IgD-negative memory B cell (primary cell): Measurements from ENCODE around the gene RPS19BP1. TPM values are rescaled to one million over a fixed set of nuclear protein-coding genes. Genes with fewer than 3 reads are reported as not detected.

Experiments
- H3K27ac Mint-ChIP-seq, 3 donors: one replicate each; pipeline ENCODE4 v1.8.0; 2020 to 2022; ENCODE audit warnings: mild to moderate bottlenecking in 3 of 3, mixed read lengths in 3 of 3, moderate library complexity in 1 of 3
- H3K27me3 Mint-ChIP-seq: one replicate; pipeline ENCODE4 v1.8.0; 2021; ENCODE audit warnings: mixed read lengths
- H3K36me3 Mint-ChIP-seq: one replicate; pipeline ENCODE4 v1.8.0; 2020; ENCODE audit warnings: mild to moderate bottlenecking, mixed read lengths
- H3K4me1 Mint-ChIP-seq, 3 donors: one replicate each; pipeline ENCODE4 v1.8.0; 2020 to 2022; ENCODE audit warnings: mixed read lengths in 3 of 3, mild to moderate bottlenecking in 1 of 3
- H3K4me3 Mint-ChIP-seq, 4 donors: one replicate each; pipeline ENCODE4 v1.8.0; 2020 to 2022; ENCODE audit warnings: mild to moderate bottlenecking in 4 of 4, mixed read lengths in 4 of 4, moderate library complexity in 3 of 4
- H3K9me3 Mint-ChIP-seq, 3 donors: one replicate each; pipeline ENCODE4 v1.8.0; 2020 to 2021; ENCODE audit warnings: mixed read lengths in 3 of 3, mild to moderate bottlenecking in 1 of 3
- polyA plus RNA-seq: library from polyadenylated mRNA; unstranded; fragments of 300-500 nt; fragmentation: Illumina TruSeq; gene quantifications from one replicate; pipeline ENCODE4 v1.2.3, GENCODE V29; 2021

RPS19BP1 gene
- polyA plus RNA-seq, 1 donor from 2014 or later = 156 TPM

DNA sequence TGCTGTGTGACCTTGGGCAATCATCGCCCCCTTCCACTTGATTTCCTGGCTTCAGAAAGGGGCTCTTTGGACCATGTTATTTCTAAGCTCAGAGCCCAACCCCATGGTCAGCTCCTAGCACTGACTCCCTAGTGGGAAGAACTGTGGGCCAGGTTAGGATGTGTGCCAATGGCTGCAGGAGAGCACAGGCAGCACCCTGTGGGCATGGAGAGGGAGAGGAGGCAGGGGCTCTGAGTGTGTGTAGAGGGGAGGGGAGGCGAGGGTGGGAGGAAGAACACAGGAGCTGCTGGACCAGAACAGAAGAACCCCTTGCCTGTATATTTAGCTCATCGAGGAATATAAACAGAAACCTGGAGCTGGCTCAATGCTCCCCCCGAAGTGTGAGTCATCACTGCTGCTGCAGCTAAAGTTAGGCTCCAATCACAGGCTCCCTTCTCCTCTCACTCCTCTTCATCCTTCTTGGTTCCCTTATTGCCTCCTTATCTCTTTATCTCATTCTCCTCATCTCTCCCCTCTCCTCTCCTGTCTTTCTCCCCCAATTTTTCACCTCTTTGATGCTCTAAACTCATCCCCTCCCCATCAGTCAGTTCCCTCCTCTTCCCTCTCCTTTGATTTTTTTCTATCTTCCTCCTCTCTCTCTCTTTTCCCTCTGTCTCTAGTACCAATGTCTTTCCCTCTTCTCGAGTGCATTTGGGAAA lies 14.5 kb upstream of the RPS19BP1 start:
- H3K4me1 Mint-ChIP-seq = peaks cover 4 to 10% (median 4%) of the 10 kb centered on the region in 3 donors
- peaks cover 0 to 6% (median 2%) of the 10 kb centered on the region in 3 donors for H3K9me3 Mint-ChIP-seq
- no peaks in the 10 kb centered on the region for H3K36me3 Mint-ChIP-seq
- H3K27ac Mint-ChIP-seq = peak overlapping the region in 1 of 3 donors; percentile 44
- no peak overlapping the region for H3K4me3 Mint-ChIP-seq
- H3K27me3 Mint-ChIP-seq = peaks cover 53% of the 10 kb centered on the region

- H3K27ac Mint-ChIP-seq = peak overlapping the region in 2 of 3 donors; percentile 39 to 86
- H3K27me3 Mint-ChIP-seq = peaks cover 51% of the 10 kb centered on the region
- H3K36me3 Mint-ChIP-seq = no peaks in the 10 kb centered on the region
- peak overlapping the region in 1 of 4 donors; percentile 78 for H3K4me3 Mint-ChIP-seq
- H3K9me3 Mint-ChIP-seq = peaks cover 0 to 6% (median 2%) of the 10 kb centered on the region in 3 donors
- H3K4me1 Mint-ChIP-seq = peaks cover 4 to 10% (median 4%) of the 10 kb centered on the region in 3 donors
Observed at GRCh38 chr22:39545386-39546365, 13.1 kb upstream of the RPS19BP1 start.

DNA sequence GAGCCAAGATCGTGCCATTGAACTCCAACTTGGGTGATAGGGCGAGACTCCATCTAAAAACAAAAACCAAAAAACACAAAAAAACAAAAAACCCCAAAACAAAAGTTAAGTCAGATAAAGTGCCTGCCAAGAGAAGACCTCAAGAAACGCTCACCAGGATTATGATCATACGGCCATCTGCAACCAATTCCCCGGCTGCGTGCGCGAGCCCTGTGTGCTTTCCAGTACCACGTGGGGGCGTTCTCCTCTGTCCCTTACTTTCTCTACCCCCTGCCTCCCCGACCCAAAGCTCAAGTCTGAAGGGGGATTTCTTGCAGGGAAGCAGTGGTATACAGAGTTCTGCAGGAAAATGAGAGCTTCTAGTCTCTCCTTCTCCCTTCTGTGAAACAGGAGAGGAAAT lies 10.5 kb upstream of the RPS19BP1 start:
- Mint-ChIP-seq H3K27ac (no peak overlapping the region), H3K9me3 (peaks cover 1 to 6% (median 2%) of the 10 kb centered on the region in 3 donors), H3K36me3 (no peaks in the 10 kb centered on the region), H3K4me1 (peaks cover 4 to 10% (median 4%) of the 10 kb centered on the region in 3 donors), H3K27me3 (peaks cover 38% of the 10 kb centered on the region), H3K4me3 (no peak overlapping the region)

GRCh38 chr22:39537975-39538374 lies 5.4 kb upstream of the RPS19BP1 start:
- no peaks in the 10 kb centered on the region for H3K36me3 Mint-ChIP-seq
- no peak overlapping the region for H3K4me3 Mint-ChIP-seq
- peaks cover 4% of the 10 kb centered on the region for H3K27me3 Mint-ChIP-seq
- H3K9me3 Mint-ChIP-seq = peaks cover 0 to 1% (median 0%) of the 10 kb centered on the region in 3 donors
- H3K27ac Mint-ChIP-seq = no peak overlapping the region
- peaks cover under 1 to 4% (median 3%) of the 10 kb centered on the region in 3 donors for H3K4me1 Mint-ChIP-seq

DNA sequence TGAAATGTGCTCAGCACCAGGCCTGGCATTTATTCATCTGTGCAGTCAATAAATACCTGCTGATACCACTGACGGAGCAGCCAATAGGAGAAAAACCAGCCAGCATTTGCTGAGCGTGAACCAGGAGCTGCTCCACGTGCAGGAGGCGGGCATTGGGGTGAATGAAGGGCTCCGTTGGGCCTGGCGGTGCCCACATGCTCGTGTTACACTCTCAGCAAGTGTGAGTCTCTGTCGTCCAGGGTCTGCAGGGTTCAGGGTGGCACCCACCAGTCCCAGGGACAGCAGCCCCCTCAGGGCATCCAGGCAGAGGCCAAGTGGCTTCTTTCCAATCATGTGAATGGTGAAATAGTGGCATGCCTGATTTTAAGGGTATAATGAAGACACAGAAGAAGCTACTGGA lies 4.2 kb upstream of the RPS19BP1 start:
- H3K9me3 Mint-ChIP-seq = peaks cover 0 to 1% (median 0%) of the 10 kb centered on the region in 3 donors
- H3K4me1 Mint-ChIP-seq = peaks cover 5 to 12% (median 11%) of the 10 kb centered on the region in 3 donors
- H3K27me3 Mint-ChIP-seq = peaks cover 4% of the 10 kb centered on the region
- H3K36me3 Mint-ChIP-seq = no peaks in the 10 kb centered on the region
- no peak overlapping the region for H3K27ac Mint-ChIP-seq
- no peak overlapping the region for H3K4me3 Mint-ChIP-seq

GRCh38 chr22:39535831-39536449 lies 3.4 kb upstream of the RPS19BP1 start:
- peaks cover 9 to 19% (median 16%) of the 10 kb centered on the region in 3 donors for H3K4me1 Mint-ChIP-seq
- H3K36me3 Mint-ChIP-seq = no peaks in the 10 kb centered on the region
- H3K9me3 Mint-ChIP-seq = peaks cover 0 to 1% (median 0%) of the 10 kb centered on the region in 3 donors
- H3K27ac Mint-ChIP-seq = no peak overlapping the region
- no peak overlapping the region for H3K4me3 Mint-ChIP-seq
- H3K27me3 Mint-ChIP-seq = peaks cover 4% of the 10 kb centered on the region

DNA sequence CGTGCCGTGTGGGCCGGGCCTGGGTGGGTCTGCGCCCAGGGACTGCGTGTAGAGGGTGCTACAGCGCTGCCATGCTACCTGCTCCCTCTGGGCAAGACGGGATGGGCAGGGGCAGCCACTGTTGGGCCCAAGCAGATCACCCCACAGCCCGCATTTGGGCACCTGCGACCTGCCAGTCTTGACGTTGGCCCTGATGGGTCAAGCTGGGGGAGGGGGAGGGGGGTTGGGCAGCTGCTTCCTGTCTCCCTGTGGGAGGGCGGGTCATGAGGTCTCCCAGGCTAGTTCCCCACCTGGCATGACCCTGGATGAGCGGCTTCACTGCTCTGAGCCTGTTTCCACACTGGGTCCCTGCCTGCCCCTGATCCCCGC lies 2.8 kb upstream of the RPS19BP1 start:
- Mint-ChIP-seq H3K36me3 (no peaks in the 10 kb centered on the region), H3K9me3 (peaks cover 0 to 1% (median 0%) of the 10 kb centered on the region in 3 donors), H3K4me1 (peaks cover 9 to 23% (median 21%) of the 10 kb centered on the region in 3 donors), H3K27ac (no peak overlapping the region), H3K27me3 (peaks cover 4% of the 10 kb centered on the region), H3K4me3 (no peak overlapping the region)

GRCh38 chr22:39534591-39535356 lies 2.2 kb upstream of the RPS19BP1 start:
- Mint-ChIP-seq H3K27ac (peak overlapping the region in 2 of 3 donors; percentile 46 to 68), H3K9me3 (no peaks in the 10 kb centered on the region), H3K4me3 (peak overlapping the region in 1 of 4 donors; percentile 54), H3K27me3 (peaks cover 2% of the 10 kb centered on the region), H3K36me3 (no peaks in the 10 kb centered on the region), H3K4me1 (peaks cover 13 to 28% (median 26%) of the 10 kb centered on the region in 3 donors)

DNA sequence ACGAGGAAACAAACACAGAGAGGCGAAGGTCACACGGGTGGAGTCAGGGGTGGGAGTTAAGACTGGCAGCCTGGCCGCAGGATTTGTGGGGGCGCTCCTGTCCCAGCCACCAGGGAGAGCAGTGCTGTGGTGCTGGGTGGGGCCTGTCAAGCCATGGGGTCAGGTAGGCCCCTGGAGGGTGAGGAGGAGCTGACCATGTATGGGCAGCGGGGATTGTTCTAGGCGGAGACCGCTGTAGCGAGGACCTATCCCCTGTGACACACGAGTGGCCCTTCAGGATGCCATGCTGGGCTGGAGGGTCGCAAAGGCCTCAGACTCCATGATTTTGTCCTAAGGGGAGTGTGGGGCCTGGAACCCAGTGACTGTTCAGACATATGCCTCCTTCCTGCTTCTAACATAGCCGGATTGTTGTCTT lies 1.6 kb upstream of the RPS19BP1 start:
- H3K36me3 Mint-ChIP-seq = peaks cover 3% of the 10 kb centered on the region
- no peak overlapping the region for H3K4me3 Mint-ChIP-seq
- peaks cover 17 to 33% (median 32%) of the 10 kb centered on the region in 3 donors for H3K4me1 Mint-ChIP-seq
- H3K27ac Mint-ChIP-seq = peak overlapping the region in 1 of 3 donors; percentile 68
- no peaks in the 10 kb centered on the region for H3K27me3 Mint-ChIP-seq
- H3K9me3 Mint-ChIP-seq = no peaks in the 10 kb centered on the region

DNA sequence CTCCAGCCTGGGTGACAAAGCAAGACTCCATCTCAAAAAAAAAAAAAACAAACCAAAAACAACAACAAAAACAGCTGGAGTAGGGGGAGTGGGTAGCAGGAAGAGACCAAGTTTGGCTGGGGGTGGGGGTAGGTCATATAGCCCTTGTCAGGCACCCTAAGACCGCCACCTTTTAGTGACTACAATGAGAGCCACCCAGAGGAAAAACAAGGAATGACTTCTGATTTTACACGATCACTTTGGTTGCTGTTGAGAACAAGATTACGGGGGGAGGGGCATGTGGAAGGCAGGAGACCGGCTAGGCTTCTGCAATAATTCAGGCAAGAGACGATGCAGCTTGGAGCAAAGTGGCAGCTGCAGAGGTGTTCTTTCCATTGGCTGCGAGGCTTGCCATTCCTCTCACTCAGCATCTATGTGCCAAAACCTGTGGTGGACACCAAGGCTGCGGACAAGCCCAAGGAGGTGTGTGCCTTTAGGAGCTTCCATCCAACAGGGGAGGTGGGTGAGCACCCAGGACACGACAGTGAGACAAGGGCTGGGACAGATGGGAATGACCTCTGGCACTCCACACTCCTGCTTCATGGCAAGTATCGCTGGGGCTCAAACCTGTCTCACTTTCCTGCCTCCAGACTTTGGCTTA lies 1.7 kb downstream of the RPS19BP1 start:
- H3K4me3 Mint-ChIP-seq = peak overlapping the region; percentile 48 to 97 (median 90)
- H3K4me1 Mint-ChIP-seq = peaks cover 37 to 56% (median 52%) of the 10 kb centered on the region in 3 donors
- H3K9me3 Mint-ChIP-seq = no peaks in the 10 kb centered on the region
- H3K27ac Mint-ChIP-seq = peak overlapping the region; percentile 90 to 98 (median 95)
- peaks cover 5% of the 10 kb centered on the region for H3K36me3 Mint-ChIP-seq
- H3K27me3 Mint-ChIP-seq = no peaks in the 10 kb centered on the region

DNA sequence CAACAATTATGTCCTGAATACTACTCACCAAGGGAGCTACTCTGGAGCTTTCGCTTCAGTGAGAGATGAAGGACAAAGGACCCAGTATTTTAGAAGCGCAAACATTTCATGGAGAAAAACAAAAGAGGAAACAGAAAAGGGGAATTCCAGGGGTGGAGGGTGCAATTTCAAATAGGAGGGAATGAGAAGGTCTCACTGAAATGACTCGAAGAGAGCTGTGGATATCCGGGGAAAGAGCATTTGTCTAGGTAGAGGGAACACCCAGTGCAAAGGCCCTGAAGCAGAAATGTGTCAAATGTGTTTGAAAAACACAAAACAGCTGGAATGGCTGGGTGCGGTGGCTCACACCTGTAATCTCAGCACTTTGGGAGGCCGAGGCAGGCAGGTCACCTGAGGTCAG lies 2.4 kb downstream of the RPS19BP1 start:
- Mint-ChIP-seq H3K36me3 (peaks cover 5% of the 10 kb centered on the region), H3K4me3 (peak overlapping the region; percentile 80 to 95 (median 84)), H3K4me1 (peaks cover 42 to 60% (median 54%) of the 10 kb centered on the region in 3 donors), H3K9me3 (no peaks in the 10 kb centered on the region), H3K27me3 (no peaks in the 10 kb centered on the region), H3K27ac (peak overlapping the region; percentile 90 to 98 (median 95))

DNA sequence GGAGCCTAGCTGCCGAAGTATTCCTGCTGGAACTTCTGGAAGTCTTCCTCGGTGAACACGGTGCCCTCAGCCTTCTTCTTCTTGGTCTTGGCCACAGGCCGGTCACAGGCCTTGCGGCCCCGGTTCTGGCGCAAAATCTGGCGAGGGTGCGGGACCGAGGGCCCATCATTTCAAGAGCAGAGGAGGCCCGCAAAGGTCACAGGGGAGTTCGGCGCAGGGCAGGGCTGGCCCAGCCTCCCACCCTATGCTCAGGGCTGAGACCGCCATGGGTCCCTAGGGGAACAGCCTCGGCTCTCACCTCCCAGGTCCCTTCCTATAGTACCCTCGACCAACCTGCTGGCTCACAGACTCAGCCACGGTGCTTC lies 3.1 kb downstream of the RPS19BP1 start:
- H3K36me3 Mint-ChIP-seq = peaks cover 5% of the 10 kb centered on the region
- H3K27me3 Mint-ChIP-seq = no peaks in the 10 kb centered on the region
- H3K27ac Mint-ChIP-seq = peak overlapping the region; percentile 90 to 98 (median 95)
- peak overlapping the region; percentile 73 to 93 (median 83) for H3K4me3 Mint-ChIP-seq
- H3K9me3 Mint-ChIP-seq = no peaks in the 10 kb centered on the region
- H3K4me1 Mint-ChIP-seq = peaks cover 46 to 63% (median 57%) of the 10 kb centered on the region in 3 donors

- Mint-ChIP-seq H3K36me3 (peaks cover 5% of the 10 kb centered on the region), H3K27ac (peak overlapping the region; percentile 90 to 98 (median 95)), H3K4me1 (peaks cover 47 to 65% (median 56%) of the 10 kb centered on the region in 3 donors), H3K4me3 (peak overlapping the region; percentile 73 to 93 (median 83)), H3K9me3 (no peaks in the 10 kb centered on the region), H3K27me3 (no peaks in the 10 kb centered on the region)
Observed at GRCh38 chr22:39528681-39529486, 3.7 kb downstream of the RPS19BP1 start.
